ENCODE data around the gene FTO.

FTO gene

GRCh38 chr16:54076006-54076504, 372.1 kb downstream of the FTO start:
- H3K4me3 ChIP-seq (replicated peaks in 1 of 2; ENCODE audit: low read depth in 2 of 2, low read length in 2 of 2), result no peak overlapping the region
- TF ChIP-seq CTCF (IDR thresholded peaks at IDR 0.05; ENCODE audit: low read depth, low read length), result no peak
- DNase-seq (ENCODE audit: low read depth in 2 of 2), result no peak

- TF ChIP-seq CTCF (IDR thresholded peaks at IDR 0.05; ENCODE audit: low read depth, low read length), result no peak
- H3K4me3 ChIP-seq (replicated peaks in 1 of 2; ENCODE audit: low read depth in 2 of 2, low read length in 2 of 2), result no peak overlapping the region
- DNase-seq (ENCODE audit: low read depth in 2 of 2), result peak; percentile 41 to 89
Measured at GRCh38 chr16:54077050-54077821, 373.3 kb downstream of the FTO start.

- no peak overlapping the region for H3K4me3 ChIP-seq (replicated peaks in 1 of 2; ENCODE audit: low read depth in 2 of 2, low read length in 2 of 2)
- DNase-seq (ENCODE audit: low read depth in 2 of 2), result peak; percentile 94 to 99
- no peak for TF ChIP-seq CTCF (IDR thresholded peaks at IDR 0.05; ENCODE audit: low read depth, low read length)
Measured at GRCh38 chr16:54080524-54081008, 376.6 kb downstream of the FTO start.

- no peak for DNase-seq (ENCODE audit: low read depth in 2 of 2)
- no peak for TF ChIP-seq CTCF (IDR thresholded peaks at IDR 0.05; ENCODE audit: low read depth, low read length)
- no peak overlapping the region for H3K4me3 ChIP-seq (replicated peaks in 1 of 2; ENCODE audit: low read depth in 2 of 2, low read length in 2 of 2)
Measured at GRCh38 chr16:54086791-54087190, 382.8 kb downstream of the FTO start.

GRCh38 chr16:54090602-54091001, 386.6 kb downstream of the FTO start:
- DNase-seq (ENCODE audit: low read depth in 2 of 2), result no peak
- TF ChIP-seq CTCF (IDR thresholded peaks at IDR 0.05; ENCODE audit: low read depth, low read length), result no peak
- no peak overlapping the region for H3K4me3 ChIP-seq (replicated peaks in 1 of 2; ENCODE audit: low read depth in 2 of 2, low read length in 2 of 2)

- no peak overlapping the region for H3K4me3 ChIP-seq (replicated peaks in 1 of 2; ENCODE audit: low read depth in 2 of 2, low read length in 2 of 2)
- TF ChIP-seq CTCF (IDR thresholded peaks at IDR 0.05; ENCODE audit: low read depth, low read length), result no peak
- DNase-seq (ENCODE audit: low read depth in 2 of 2), result no peak
Measured at GRCh38 chr16:54093281-54093680, 389.3 kb downstream of the FTO start.
